SKM-1 treated with dmso at 0.1 percent for 144 hours (cell line): ENCODE results near the gene OFD1.
A peak's percentile ranks its signal among the peaks of the same experiment; 100 is the strongest.

Source experiments
- DNase-seq: peaks from one replicate; lab custom pipeline; 2025; ENCODE audit not compliant: unreplicated experiment; lab: John Stamatoyannopoulos, UW

Gene OFD1, protein sequence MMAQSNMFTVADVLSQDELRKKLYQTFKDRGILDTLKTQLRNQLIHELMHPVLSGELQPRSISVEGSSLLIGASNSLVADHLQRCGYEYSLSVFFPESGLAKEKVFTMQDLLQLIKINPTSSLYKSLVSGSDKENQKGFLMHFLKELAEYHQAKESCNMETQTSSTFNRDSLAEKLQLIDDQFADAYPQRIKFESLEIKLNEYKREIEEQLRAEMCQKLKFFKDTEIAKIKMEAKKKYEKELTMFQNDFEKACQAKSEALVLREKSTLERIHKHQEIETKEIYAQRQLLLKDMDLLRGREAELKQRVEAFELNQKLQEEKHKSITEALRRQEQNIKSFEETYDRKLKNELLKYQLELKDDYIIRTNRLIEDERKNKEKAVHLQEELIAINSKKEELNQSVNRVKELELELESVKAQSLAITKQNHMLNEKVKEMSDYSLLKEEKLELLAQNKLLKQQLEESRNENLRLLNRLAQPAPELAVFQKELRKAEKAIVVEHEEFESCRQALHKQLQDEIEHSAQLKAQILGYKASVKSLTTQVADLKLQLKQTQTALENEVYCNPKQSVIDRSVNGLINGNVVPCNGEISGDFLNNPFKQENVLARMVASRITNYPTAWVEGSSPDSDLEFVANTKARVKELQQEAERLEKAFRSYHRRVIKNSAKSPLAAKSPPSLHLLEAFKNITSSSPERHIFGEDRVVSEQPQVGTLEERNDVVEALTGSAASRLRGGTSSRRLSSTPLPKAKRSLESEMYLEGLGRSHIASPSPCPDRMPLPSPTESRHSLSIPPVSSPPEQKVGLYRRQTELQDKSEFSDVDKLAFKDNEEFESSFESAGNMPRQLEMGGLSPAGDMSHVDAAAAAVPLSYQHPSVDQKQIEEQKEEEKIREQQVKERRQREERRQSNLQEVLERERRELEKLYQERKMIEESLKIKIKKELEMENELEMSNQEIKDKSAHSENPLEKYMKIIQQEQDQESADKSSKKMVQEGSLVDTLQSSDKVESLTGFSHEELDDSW

GRCh38 chrX:13734278-13735172 lies at the start of gene OFD1, which contains the start of gene TRAPPC2:
Gene OFD1, plus strand, starts transcription at chrX:13734748. Its CDS starts 324 bp downstream, at chrX:13735072.
Gene TRAPPC2, minus strand, starts transcription at chrX:13734620. Its CDS starts 14,657 bp downstream, at chrX:13719963.
- DNase-seq, result peak; percentile 84

DNA sequence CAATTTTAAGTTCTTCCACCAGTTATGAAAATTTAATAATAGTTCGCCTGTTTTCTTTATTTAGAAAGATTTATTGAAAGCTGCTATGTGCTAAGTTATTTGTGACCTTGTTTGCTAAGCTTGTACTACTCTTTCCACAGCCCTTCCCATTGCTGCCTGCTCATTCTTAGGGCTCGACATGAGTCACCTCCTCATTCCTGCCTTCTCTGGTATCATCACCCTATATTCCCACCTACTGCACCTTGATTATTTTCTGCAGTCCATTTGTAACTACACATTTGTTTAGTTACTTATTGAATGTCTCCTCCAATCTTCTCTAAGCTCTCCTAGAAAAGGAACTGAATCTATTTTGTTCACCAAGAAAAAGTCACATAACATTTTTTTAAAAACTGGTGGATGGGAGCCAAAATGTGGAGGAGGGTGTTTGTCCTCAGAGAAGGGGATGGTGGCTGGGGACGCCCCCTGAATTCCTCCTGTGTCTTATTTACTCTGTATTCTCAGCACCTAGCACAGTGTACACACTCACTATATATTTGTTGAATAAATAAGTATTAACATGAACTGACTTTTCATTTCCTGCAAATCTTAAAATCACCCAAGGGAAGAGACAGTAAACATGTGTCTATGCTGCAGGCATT lies 49.3 kb upstream of the OFD1 start:
- no peak for DNase-seq

GRCh38 chrX:13687203-13687602 lies 47.3 kb upstream of the OFD1 start:
- no peak for DNase-seq

- DNase-seq, result no peak
These were observed 46.1 kb upstream of the OFD1 start for GRCh38 chrX:13688384-13688957.

- peak; percentile 25 for DNase-seq
These were observed 45.4 kb upstream of the OFD1 start, which contains the start of gene RAB9A for GRCh38 chrX:13688958-13689740. Gene RAB9A, plus strand, starts transcription at chrX:13689128. Its CDS starts 19,619 bp downstream, at chrX:13708747.

DNA sequence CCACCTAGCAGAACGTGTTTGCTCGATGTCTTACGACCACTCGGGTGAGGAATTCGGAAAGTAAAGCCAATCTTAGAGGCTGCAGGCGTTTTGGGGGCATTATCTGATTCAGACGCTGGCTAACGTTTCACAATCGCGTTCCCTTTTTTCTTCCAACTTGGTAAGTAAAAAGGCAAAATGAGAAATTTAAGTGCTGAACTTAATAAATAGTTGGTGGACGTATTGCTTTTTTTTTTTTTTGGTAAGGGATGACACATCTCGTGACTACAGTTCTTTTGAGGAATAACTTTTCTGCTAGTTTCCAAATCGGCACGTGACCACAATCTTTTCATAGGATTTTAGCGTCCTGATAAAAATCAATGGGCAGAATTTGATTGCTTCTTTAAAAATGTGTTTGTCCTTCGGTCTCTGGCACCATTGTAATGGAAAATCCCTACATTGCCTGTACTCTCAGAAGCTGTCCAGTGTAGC lies 44.8 kb upstream of the OFD1 start:
- no peak for DNase-seq

DNA sequence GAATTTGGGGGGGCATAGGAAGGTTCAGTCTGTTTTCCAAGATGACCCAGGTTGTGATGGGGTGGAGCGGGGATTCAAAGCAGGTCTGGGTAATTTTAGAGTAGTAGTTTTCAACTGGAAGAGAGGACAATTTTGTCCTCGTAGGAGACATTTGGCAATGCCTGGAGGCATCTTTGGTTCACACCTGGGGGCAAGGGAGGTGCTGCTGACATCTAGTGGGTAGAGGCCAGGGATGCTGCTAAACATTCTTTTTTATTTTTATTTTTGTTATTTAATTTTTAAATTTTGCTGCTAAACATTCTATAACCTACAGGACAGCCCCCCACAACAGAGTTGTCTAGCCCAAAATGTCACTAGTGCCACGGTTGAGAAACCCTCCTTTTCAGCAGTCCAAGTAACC lies 43.7 kb upstream of the OFD1 start:
- no peak for DNase-seq

GRCh38 chrX:13691841-13692371 lies 42.6 kb upstream of the OFD1 start:
- no peak for DNase-seq

DNA sequence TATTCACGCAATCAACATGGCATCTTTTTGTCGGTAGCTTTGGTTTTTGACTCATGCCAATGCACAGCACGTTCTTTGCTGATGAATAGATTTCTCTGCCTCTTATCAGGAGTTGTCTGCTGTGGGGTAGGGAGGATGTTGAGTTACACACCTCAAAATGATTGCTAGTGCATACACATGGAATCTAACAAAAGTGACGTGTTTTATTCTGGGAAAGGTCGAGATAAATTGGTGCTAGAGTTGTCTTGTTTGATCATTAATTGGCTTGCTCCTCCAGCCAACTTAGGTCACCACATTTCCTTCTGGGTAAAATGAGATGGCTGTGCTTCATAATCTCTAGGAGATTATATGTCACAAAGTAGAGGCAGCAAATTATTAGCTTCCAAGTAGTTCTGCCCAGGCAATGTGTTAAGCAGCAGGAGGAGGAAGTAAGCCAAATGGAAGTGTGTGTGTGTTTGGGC lies 41.7 kb upstream of the OFD1 start:
- DNase-seq, result no peak

GRCh38 chrX:13693341-13693961 lies 41.1 kb upstream of the OFD1 start:
- DNase-seq, result no peak

GRCh38 chrX:13694359-13694758 lies 40.2 kb upstream of the OFD1 start:
- no peak for DNase-seq

GRCh38 chrX:13694983-13695382 lies 39.6 kb upstream of the OFD1 start:
- DNase-seq, result no peak

GRCh38 chrX:13695601-13696115 lies 38.9 kb upstream of the OFD1 start:
- peak; percentile 40 for DNase-seq

GRCh38 chrX:13697455-13697854 lies 37.1 kb upstream of the OFD1 start:
- no peak for DNase-seq

GRCh38 chrX:13697976-13698375 lies 36.6 kb upstream of the OFD1 start:
- DNase-seq, result no peak

GRCh38 chrX:13698432-13698831 lies 36.1 kb upstream of the OFD1 start:
- DNase-seq, result no peak

- no peak for DNase-seq
These were observed 35.2 kb upstream of the OFD1 start for GRCh38 chrX:13699183-13699826.
